Measurements from ENCODE around the gene TMEM232.

DNA sequence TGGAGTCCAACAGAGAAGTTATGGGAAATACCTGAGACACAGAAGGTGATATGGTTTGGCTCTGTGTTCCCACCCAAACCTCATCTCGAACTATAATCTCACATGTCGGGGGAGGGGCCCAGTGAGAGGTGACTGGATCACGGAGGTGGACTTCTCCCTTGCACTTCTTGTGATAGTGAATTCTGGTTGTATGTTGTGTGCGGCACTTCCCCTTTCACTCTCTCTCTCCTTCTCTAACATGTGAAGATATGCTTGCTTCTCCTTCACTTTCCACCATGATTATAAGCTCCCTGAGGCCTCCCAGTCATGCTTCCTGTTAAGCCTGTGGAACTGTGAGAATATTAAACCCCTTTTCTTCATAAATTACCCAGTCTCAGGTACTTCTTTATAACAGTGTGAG is 96.1 kb downstream of the TMEM232 start:
- TF ChIP-seq POLR2A (IDR thresholded peaks at IDR 0.05; ENCODE audit: low read length) (no peak), GATA1 (IDR thresholded peaks at IDR 0.05; ENCODE audit: low read depth, low read length) (no peak)

Data from erythroblast (primary cell).